ENCODE measurements around the gene BMP8A.
"Not testable (repeated sequence)": the region's sequence is repeated elsewhere in the genome, so short reads cannot be mapped to it uniquely, and the experiment has no call there.

BMP8A gene

GRCh38 chr1:39507230-39507928, 15.9 kb downstream of the BMP8A start:
- DNase-seq (no peak), ATAC-seq (no peak)

GRCh38 chr1:39508266-39508665, 16.8 kb downstream of the BMP8A start:
- ATAC-seq: no peak
- DNase-seq: no peak

- no peak for ATAC-seq
Observed at GRCh38 chr1:39508857-39509305, 17.4 kb downstream of the BMP8A start.

GRCh38 chr1:39509360-39510009, 18.0 kb downstream of the BMP8A start:
- DNase-seq (peak; percentile 56), ATAC-seq (peak; percentile 11)

More at GRCh38 chr1:39508857-39509305, 17.4 kb downstream of the BMP8A start:
- peak; percentile 16 for DNase-seq

- DNase-seq, ATAC-seq: not testable (repeated sequence)
Observed at GRCh38 chr1:39510570-39511186, 19.2 kb downstream of the BMP8A start.

- ATAC-seq: not testable (repeated sequence)
Observed at GRCh38 chr1:39511477-39511876, 20.0 kb downstream of the BMP8A start.

GRCh38 chr1:39512234-39512847, 20.9 kb downstream of the BMP8A start:
- DNase-seq: not testable (repeated sequence)
- peak; percentile 26 for ATAC-seq

More at GRCh38 chr1:39511477-39511876, 20.0 kb downstream of the BMP8A start:
- not testable (repeated sequence) for DNase-seq

- not testable (repeated sequence) for DNase-seq
- ATAC-seq: peak; percentile 58
Observed at GRCh38 chr1:39514710-39515124, 23.3 kb downstream of the BMP8A start.

GRCh38 chr1:39515131-39516086, 24.0 kb downstream of the BMP8A start:
- ATAC-seq (peak; percentile 51), DNase-seq (peak; percentile 68)

- not testable (repeated sequence) for DNase-seq, ATAC-seq
Observed at GRCh38 chr1:39516841-39517240, 25.4 kb downstream of the BMP8A start.

- DNase-seq, ATAC-seq: not testable (repeated sequence)
Observed at GRCh38 chr1:39517936-39518335, 26.5 kb downstream of the BMP8A start.

GRCh38 chr1:39519376-39519775, 27.9 kb downstream of the BMP8A start:
- DNase-seq, ATAC-seq: not testable (repeated sequence)

- not testable (repeated sequence) for ATAC-seq, DNase-seq
Observed at GRCh38 chr1:39522221-39522620, 30.8 kb downstream of the BMP8A start.

GRCh38 chr1:39522661-39523567, 31.5 kb downstream of the BMP8A start:
- DNase-seq (no peak), ATAC-seq (no peak)

- no peak for ATAC-seq
Observed at GRCh38 chr1:39524171-39524570, 32.7 kb downstream of the BMP8A start.

GRCh38 chr1:39524591-39525365, 33.3 kb downstream of the BMP8A start:
- DNase-seq (no peak), ATAC-seq (no peak)

More at GRCh38 chr1:39524171-39524570, 32.7 kb downstream of the BMP8A start:
- DNase-seq: no peak

GRCh38 chr1:39525366-39526165, 34.1 kb downstream of the BMP8A start:
- peak; percentile 55 for ATAC-seq
- peak; percentile 31 for DNase-seq

- no peak for ATAC-seq
- DNase-seq: no peak
Observed at GRCh38 chr1:39526466-39527189, 35.2 kb downstream of the BMP8A start.
